ENCODE data around the gene PAIP1. TPM values are rescaled to one million over a fixed set of nuclear protein-coding genes. Genes with fewer than 3 reads are reported as not detected.
"Not testable (repeated sequence)": the region's sequence is repeated elsewhere in the genome, so short reads cannot be mapped to it uniquely, and the experiment has no call there.

Gene PAIP1
- total RNA-seq, 1 donor from 2014 or later: 105 TPM

GRCh38 chr5:43553381-43553780 lies 3.5 kb downstream of the PAIP1 start:
- no peak overlapping the region for H3K4me3 Mint-ChIP-seq (ENCODE audit: unreplicated experiment)
- no peak for TF ChIP-seq CTCF (IDR thresholded peaks at IDR 0.05)
- H3K9me3 Mint-ChIP-seq (ENCODE audit: low read depth): no peaks in the 10 kb centered on the region
- no peak overlapping the region for H3K27ac Mint-ChIP-seq (ENCODE audit: unreplicated experiment)
- no peak for DNase-seq (ENCODE audit: low spot score)
- H3K36me3 Mint-ChIP-seq (ENCODE audit: low read depth): peaks cover 6% of the 10 kb centered on the region
- peaks cover 5% of the 10 kb centered on the region for H3K4me1 Mint-ChIP-seq (ENCODE audit: low read depth)
- no peaks in the 10 kb centered on the region for H3K27me3 Mint-ChIP-seq (ENCODE audit: low read depth)

- peaks cover 6% of the 10 kb centered on the region for H3K36me3 Mint-ChIP-seq (ENCODE audit: low read depth)
- no peaks in the 10 kb centered on the region for H3K4me1 Mint-ChIP-seq (ENCODE audit: low read depth)
- no peaks in the 10 kb centered on the region for H3K27me3 Mint-ChIP-seq (ENCODE audit: low read depth)
- no peak for TF ChIP-seq CTCF (IDR thresholded peaks at IDR 0.05)
- H3K9me3 Mint-ChIP-seq (ENCODE audit: low read depth): no peaks in the 10 kb centered on the region
- no peak for DNase-seq (ENCODE audit: low spot score)
- H3K27ac Mint-ChIP-seq (ENCODE audit: unreplicated experiment): no peak overlapping the region
- no peak overlapping the region for H3K4me3 Mint-ChIP-seq (ENCODE audit: unreplicated experiment)
Observed at GRCh38 chr5:43551731-43552130, 5.1 kb downstream of the PAIP1 start.

- not testable (repeated sequence) for H3K4me3 Mint-ChIP-seq (ENCODE audit: unreplicated experiment); H3K4me1 Mint-ChIP-seq (ENCODE audit: low read depth); DNase-seq (ENCODE audit: low spot score); H3K27ac Mint-ChIP-seq (ENCODE audit: unreplicated experiment); H3K27me3 Mint-ChIP-seq (ENCODE audit: low read depth); H3K9me3 Mint-ChIP-seq (ENCODE audit: low read depth)
- H3K36me3 Mint-ChIP-seq (ENCODE audit: low read depth): peaks cover 20% of the 10 kb centered on the region
Observed at GRCh38 chr5:43549272-43549671, 7.6 kb downstream of the PAIP1 start.

GRCh38 chr5:43548358-43548757 lies 8.5 kb downstream of the PAIP1 start:
- Mint-ChIP-seq H3K27ac (ENCODE audit: unreplicated experiment) (no peak overlapping the region), H3K36me3 (ENCODE audit: low read depth) (peaks cover 23% of the 10 kb centered on the region), H3K4me1 (ENCODE audit: low read depth) (no peaks in the 10 kb centered on the region)

GRCh38 chr5:43547532-43547931 lies 9.3 kb downstream of the PAIP1 start:
- Mint-ChIP-seq H3K36me3 (ENCODE audit: low read depth) (peaks cover 25% of the 10 kb centered on the region), H3K27me3 (ENCODE audit: low read depth) (no peaks in the 10 kb centered on the region), H3K4me1 (ENCODE audit: low read depth) (no peaks in the 10 kb centered on the region), H3K27ac (ENCODE audit: unreplicated experiment) (no peak overlapping the region), H3K4me3 (ENCODE audit: unreplicated experiment) (no peak overlapping the region), H3K9me3 (ENCODE audit: low read depth) (no peaks in the 10 kb centered on the region)
- no peak for DNase-seq (ENCODE audit: low spot score)
- TF ChIP-seq CTCF (IDR thresholded peaks at IDR 0.05): no peak

More at GRCh38 chr5:43548358-43548757, 8.5 kb downstream of the PAIP1 start:
- H3K4me3 Mint-ChIP-seq (ENCODE audit: unreplicated experiment): no peak overlapping the region
- no peaks in the 10 kb centered on the region for H3K9me3 Mint-ChIP-seq (ENCODE audit: low read depth)
- no peak for DNase-seq (ENCODE audit: low spot score)
- TF ChIP-seq CTCF (IDR thresholded peaks at IDR 0.05): no peak
- H3K27me3 Mint-ChIP-seq (ENCODE audit: low read depth): no peaks in the 10 kb centered on the region

- no peak for TF ChIP-seq CTCF (IDR thresholded peaks at IDR 0.05)
- Mint-ChIP-seq H3K4me1 (ENCODE audit: low read depth) (no peaks in the 10 kb centered on the region), H3K4me3 (ENCODE audit: unreplicated experiment) (no peak overlapping the region), H3K36me3 (ENCODE audit: low read depth) (peaks cover 27% of the 10 kb centered on the region), H3K9me3 (ENCODE audit: low read depth) (no peaks in the 10 kb centered on the region), H3K27me3 (ENCODE audit: low read depth) (no peaks in the 10 kb centered on the region), H3K27ac (ENCODE audit: unreplicated experiment) (peak overlapping the region; percentile 36)
- DNase-seq (ENCODE audit: low spot score): no peak
Observed at GRCh38 chr5:43543434-43543833, 13.4 kb downstream of the PAIP1 start.
